Activated T-helper 1 cell treated with anti-CD3 and anti-CD28 coated beads, Interleukin-12 subunit alpha, Interleukin-12 subunit beta, Interleukin-2, Interleukin-4 antibody, amounts not matched to agents 30 ng/mL and 10 ng/mL and 1 ng/mL, durations not matched to agents 14 hours and 24 hours and 36 hours (primary cell): ENCODE data around the gene DOCK9. TPM values are rescaled to one million over a fixed set of nuclear protein-coding genes. Genes with fewer than 3 reads are reported as not detected.

Source experiments
- DNase-seq: peaks from one replicate; pipeline ENCODE4 v3.0.0; 2021; ENCODE audit warnings: low spot score
- H3K27ac Mint-ChIP-seq: one replicate; pipeline ENCODE4 v1.8.0; 2021; ENCODE audit warnings: mild to moderate bottlenecking, mixed read lengths
- H3K27me3 Mint-ChIP-seq: one replicate; pipeline ENCODE4 v1.8.0; 2022; ENCODE audit warnings: mild to moderate bottlenecking, moderate library complexity, mixed read lengths; ENCODE audit not compliant: insufficient read depth
- H3K36me3 Mint-ChIP-seq: one replicate; pipeline ENCODE4 v1.8.0; 2021; ENCODE audit warnings: low read depth, mixed read lengths
- H3K4me1 Mint-ChIP-seq: one replicate; pipeline ENCODE4 v1.8.0; 2021; ENCODE audit warnings: low read depth, mixed read lengths
- H3K4me3 Mint-ChIP-seq: one replicate; pipeline ENCODE4 v1.8.0; 2021; ENCODE audit warnings: mild to moderate bottlenecking, moderate library complexity, mixed read lengths
- H3K9me3 Mint-ChIP-seq: one replicate; pipeline ENCODE4 v1.8.0; 2021; ENCODE audit warnings: mixed read lengths
- intact Hi-C: fragments of 100-400 bp; cut with micrococcal nuclease; formaldehyde crosslinking; loops from one replicate; pipeline ENCODE4 v1.15.1; 2024
- total RNA-seq: library from RNA; stranded (reverse); gene quantifications from 2 replicates; pipeline ENCODE4 v1.2.3, GENCODE V29; 2022

The DOCK9 gene
- total RNA-seq, 1 donor from 2014 or later = 36.0 TPM

DNA sequence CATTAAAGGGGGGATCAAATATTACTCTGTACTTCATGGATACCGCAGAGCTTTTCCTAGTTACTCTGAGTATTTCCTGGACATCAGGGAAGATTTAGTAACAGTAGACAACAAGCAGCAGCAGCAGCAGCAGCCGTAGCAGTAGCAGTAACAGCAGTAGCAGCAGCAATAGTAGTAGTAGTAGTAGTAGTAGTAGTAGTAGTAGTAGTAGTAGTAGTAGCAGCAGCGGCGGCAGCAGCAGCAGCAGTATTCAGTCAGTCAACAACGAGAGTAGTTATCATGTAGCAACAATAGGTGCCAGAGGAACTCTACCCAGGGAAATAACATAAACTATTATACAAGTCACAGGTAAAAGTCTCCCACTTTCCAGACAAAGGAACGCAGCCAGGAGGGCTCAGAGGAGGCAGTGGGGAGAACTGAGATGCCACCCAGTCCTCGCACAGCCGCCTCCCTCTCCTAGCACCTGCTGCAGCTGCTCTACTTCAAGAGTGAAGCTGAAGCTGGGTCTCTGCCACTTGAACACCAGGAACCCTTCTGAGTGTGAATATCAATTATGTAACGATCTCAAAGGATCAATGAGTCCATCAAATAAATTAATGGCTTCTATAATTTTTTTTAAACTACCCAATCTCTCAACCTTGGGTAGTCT, 1.3 kb upstream of the DOCK9 start:
- DNase-seq = no peak
- Mint-ChIP-seq H3K4me1 (peaks cover 53% of the 10 kb centered on the region), H3K27me3 (no peaks in the 10 kb centered on the region), H3K36me3 (peaks cover 2% of the 10 kb centered on the region), H3K9me3 (no peaks in the 10 kb centered on the region), H3K4me3 (no peak overlapping the region), H3K27ac (no peak overlapping the region)
- intact Hi-C loops = no loop called here

DNA sequence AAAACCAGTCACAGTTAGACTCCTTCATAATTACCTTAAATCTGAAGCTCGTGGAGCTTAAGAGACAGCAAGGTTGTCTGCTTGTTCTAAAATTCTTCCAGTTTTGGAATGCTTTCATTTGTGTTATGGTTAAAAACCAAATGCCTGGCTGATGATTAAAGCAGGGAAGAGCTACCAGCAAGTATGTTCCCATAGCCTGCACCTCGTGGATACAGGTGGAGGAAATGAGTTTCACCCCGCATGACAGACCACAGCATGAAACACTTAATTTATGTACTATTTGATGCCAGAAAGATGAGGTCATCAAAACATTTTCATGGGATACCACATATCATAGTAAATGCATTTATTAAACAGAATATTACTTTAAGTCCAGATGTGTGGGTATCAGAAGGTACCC, 416 bp upstream of the DOCK9 start:
- Mint-ChIP-seq H3K9me3 (no peaks in the 10 kb centered on the region), H3K4me1 (peaks cover 53% of the 10 kb centered on the region), H3K27me3 (no peaks in the 10 kb centered on the region), H3K36me3 (peaks cover 2% of the 10 kb centered on the region), H3K4me3 (no peak overlapping the region), H3K27ac (no peak overlapping the region)
- no peak for DNase-seq
- intact Hi-C loops = no loop called here

DNA sequence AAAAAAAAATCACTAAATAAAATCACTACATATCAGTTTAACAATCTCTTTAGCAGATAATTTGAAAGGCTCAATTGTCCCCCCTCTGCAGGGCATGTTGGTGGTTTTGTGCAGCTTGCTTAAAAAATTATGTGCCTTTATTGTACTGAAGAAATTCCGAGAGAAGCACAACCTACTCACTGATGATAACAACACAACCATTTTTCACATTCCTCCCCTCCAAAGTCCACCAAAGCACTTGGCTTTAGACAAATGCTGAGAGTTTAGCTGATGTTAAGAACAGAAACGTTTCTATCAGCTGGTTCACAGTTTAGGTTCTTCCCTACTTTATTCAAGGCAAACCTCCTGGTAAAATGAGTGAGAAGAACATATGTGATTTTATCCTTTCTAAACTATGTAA, 923 bp downstream of the DOCK9 start:
- no peak overlapping the region for H3K4me3 Mint-ChIP-seq
- intact Hi-C loops = no loop called here
- H3K9me3 Mint-ChIP-seq = no peaks in the 10 kb centered on the region
- peaks cover 2% of the 10 kb centered on the region for H3K36me3 Mint-ChIP-seq
- no peak overlapping the region for H3K27ac Mint-ChIP-seq
- H3K27me3 Mint-ChIP-seq = no peaks in the 10 kb centered on the region
- no peak for DNase-seq
- peaks cover 39% of the 10 kb centered on the region for H3K4me1 Mint-ChIP-seq

DNA sequence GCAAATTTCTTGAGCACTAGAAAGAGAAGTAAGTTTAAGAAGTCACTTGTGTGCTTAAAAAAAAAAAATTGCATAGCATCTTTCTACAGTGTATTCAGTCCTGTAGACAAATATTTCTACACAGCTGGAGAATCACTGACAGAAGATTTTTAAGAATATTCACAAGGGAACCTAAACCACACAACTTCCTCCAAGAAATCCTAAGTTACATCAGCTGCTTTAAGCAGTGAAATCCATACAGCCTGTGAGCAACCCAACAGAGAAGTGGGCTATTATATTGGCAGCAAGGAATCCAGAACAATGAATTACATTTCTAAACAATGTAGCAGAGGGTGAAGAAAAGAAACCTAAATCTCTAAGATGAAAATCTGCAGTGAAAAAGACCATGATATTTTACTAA, 1.5 kb downstream of the DOCK9 start:
- no peaks in the 10 kb centered on the region for H3K27me3 Mint-ChIP-seq
- DNase-seq = no peak
- no peak overlapping the region for H3K27ac Mint-ChIP-seq
- intact Hi-C loops = no loop called here
- peaks cover 33% of the 10 kb centered on the region for H3K4me1 Mint-ChIP-seq
- H3K9me3 Mint-ChIP-seq = no peaks in the 10 kb centered on the region
- no peaks in the 10 kb centered on the region for H3K36me3 Mint-ChIP-seq
- no peak overlapping the region for H3K4me3 Mint-ChIP-seq

DNA sequence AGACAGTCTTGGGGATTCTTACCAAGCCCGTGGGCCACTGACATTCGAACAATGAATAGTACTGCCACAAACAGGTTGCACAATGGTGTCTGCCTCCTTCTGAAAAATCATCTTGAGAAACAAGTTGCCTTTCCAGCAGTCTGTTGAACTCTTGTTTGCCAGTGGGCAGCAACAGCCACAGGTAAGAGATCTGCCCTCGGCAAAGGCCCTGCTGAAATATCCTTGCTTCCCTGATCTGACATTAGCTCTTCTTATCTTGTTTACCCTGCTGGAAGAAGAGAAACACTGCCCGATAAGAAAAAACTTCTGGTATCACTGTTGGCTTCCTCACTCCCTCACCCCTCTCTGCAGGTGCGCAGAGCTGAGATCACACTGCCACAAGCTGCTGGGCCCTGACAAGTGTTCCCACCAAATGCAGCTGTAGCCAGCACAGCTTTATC, 2.0 kb downstream of the DOCK9 start:
- no peaks in the 10 kb centered on the region for H3K9me3 Mint-ChIP-seq
- H3K27ac Mint-ChIP-seq = no peak overlapping the region
- H3K4me3 Mint-ChIP-seq = no peak overlapping the region
- no peaks in the 10 kb centered on the region for H3K36me3 Mint-ChIP-seq
- H3K4me1 Mint-ChIP-seq = peaks cover 33% of the 10 kb centered on the region
- intact Hi-C loops = no loop called here
- H3K27me3 Mint-ChIP-seq = no peaks in the 10 kb centered on the region
- no peak for DNase-seq

DNA sequence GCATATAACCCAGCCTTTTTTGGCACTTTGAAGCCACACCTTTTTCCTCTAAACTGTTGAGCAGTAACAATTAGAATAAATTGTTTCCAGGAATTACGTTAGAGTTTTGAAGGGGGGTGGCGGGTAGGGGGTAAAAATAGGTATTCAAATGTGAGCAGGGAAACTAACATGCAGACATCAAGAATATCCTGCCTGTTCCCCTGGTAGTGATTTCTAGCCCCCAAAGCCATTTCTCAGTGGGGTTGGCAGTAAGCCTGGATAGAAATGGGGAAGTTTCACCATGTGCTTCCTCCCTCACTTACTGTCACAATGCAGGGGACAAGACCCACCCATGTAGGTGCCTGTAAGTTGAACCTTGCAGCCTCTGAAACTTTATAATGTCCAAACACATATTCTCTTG, 3.8 kb downstream of the DOCK9 start:
- no peak for DNase-seq
- no peak overlapping the region for H3K4me3 Mint-ChIP-seq
- H3K27me3 Mint-ChIP-seq = no peaks in the 10 kb centered on the region
- H3K4me1 Mint-ChIP-seq = peaks cover 32% of the 10 kb centered on the region
- no peak overlapping the region for H3K27ac Mint-ChIP-seq
- intact Hi-C loops = no loop called here
- peaks cover 2% of the 10 kb centered on the region for H3K36me3 Mint-ChIP-seq
- no peaks in the 10 kb centered on the region for H3K9me3 Mint-ChIP-seq

DNA sequence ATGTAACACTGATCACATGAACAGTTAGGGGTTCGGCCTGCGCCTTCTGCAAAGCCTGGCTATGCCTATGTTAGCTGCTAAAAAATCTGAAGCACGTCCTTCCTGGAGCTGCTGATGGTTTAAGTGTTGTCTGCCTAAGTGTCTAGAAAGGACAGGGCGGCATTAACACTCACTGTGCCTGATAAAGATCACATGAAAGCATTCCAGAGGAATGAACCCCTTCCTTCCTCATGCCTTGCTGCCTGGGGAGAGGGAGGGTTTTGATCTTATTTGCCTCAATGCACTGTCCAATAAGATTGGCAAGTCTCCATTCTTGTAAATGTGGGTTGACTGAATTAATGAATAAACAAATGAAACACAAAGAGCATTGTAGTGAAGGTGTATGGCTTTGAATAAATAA, 5.2 kb downstream of the DOCK9 start:
- H3K27ac Mint-ChIP-seq = no peak overlapping the region
- peaks cover 5% of the 10 kb centered on the region for H3K36me3 Mint-ChIP-seq
- no peaks in the 10 kb centered on the region for H3K27me3 Mint-ChIP-seq
- H3K4me1 Mint-ChIP-seq = peaks cover 37% of the 10 kb centered on the region
- H3K9me3 Mint-ChIP-seq = no peaks in the 10 kb centered on the region
- intact Hi-C loops = no loop called here
- no peak for DNase-seq
- no peak overlapping the region for H3K4me3 Mint-ChIP-seq

- H3K36me3 Mint-ChIP-seq = peaks cover 5% of the 10 kb centered on the region
- no peaks in the 10 kb centered on the region for H3K9me3 Mint-ChIP-seq
- H3K4me1 Mint-ChIP-seq = peaks cover 32% of the 10 kb centered on the region
- no peaks in the 10 kb centered on the region for H3K27me3 Mint-ChIP-seq
- no peak overlapping the region for H3K27ac Mint-ChIP-seq
- intact Hi-C loops = no loop called here
- no peak for DNase-seq
- no peak overlapping the region for H3K4me3 Mint-ChIP-seq
Observed at GRCh38 chr13:98972059-98972458, 5.8 kb downstream of the DOCK9 start.

GRCh38 chr13:98970330-98970729, 7.5 kb downstream of the DOCK9 start:
- no peak overlapping the region for H3K27ac Mint-ChIP-seq
- no peak overlapping the region for H3K4me3 Mint-ChIP-seq
- H3K4me1 Mint-ChIP-seq = peaks cover 17% of the 10 kb centered on the region
- no peaks in the 10 kb centered on the region for H3K9me3 Mint-ChIP-seq
- H3K36me3 Mint-ChIP-seq = peaks cover 5% of the 10 kb centered on the region
- no peak for DNase-seq
- H3K27me3 Mint-ChIP-seq = no peaks in the 10 kb centered on the region
- intact Hi-C loops = no loop called here

- peaks cover 12% of the 10 kb centered on the region for H3K4me1 Mint-ChIP-seq
- intact Hi-C loops = no loop called here
- H3K36me3 Mint-ChIP-seq = peaks cover 10% of the 10 kb centered on the region
- no peak for DNase-seq
- H3K9me3 Mint-ChIP-seq = no peaks in the 10 kb centered on the region
- no peaks in the 10 kb centered on the region for H3K27me3 Mint-ChIP-seq
- H3K27ac Mint-ChIP-seq = no peak overlapping the region
- no peak overlapping the region for H3K4me3 Mint-ChIP-seq
Observed at GRCh38 chr13:98967491-98967890, 10.4 kb downstream of the DOCK9 start.

GRCh38 chr13:98966019-98966418, 11.8 kb downstream of the DOCK9 start:
- Mint-ChIP-seq H3K9me3 (no peaks in the 10 kb centered on the region), H3K27me3 (no peaks in the 10 kb centered on the region), H3K4me1 (peaks cover 12% of the 10 kb centered on the region), H3K36me3 (peaks cover 10% of the 10 kb centered on the region), H3K27ac (no peak overlapping the region), H3K4me3 (no peak overlapping the region)
- no peak for DNase-seq
- intact Hi-C loops = no loop called here

- Mint-ChIP-seq H3K9me3 (no peaks in the 10 kb centered on the region), H3K4me3 (no peak overlapping the region), H3K27ac (no peak overlapping the region), H3K27me3 (no peaks in the 10 kb centered on the region), H3K4me1 (peaks cover 12% of the 10 kb centered on the region), H3K36me3 (peaks cover 10% of the 10 kb centered on the region)
- no peak for DNase-seq
- intact Hi-C loops = no loop called here
Observed at GRCh38 chr13:98965325-98965724, 12.5 kb downstream of the DOCK9 start.

DNA sequence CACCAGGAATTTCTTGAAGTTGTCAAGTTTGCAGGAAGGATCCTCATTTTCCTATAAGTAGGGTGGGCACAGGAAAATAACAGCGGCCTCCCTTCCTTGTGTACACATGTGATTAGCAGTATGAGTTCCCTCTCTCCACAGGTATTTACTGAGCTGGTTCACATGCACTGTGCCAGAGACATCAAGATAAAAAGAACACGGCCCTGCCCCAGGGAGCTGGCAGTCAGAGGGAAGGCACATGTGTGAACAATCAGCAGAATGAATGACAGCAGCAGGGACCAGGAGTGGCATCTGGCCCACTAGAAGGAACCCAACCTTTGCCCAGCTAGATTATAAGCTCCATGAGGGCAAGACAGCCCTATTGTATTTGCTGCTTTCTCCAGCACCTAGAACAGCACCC, 13.9 kb downstream of the DOCK9 start:
- Mint-ChIP-seq H3K27me3 (no peaks in the 10 kb centered on the region), H3K4me1 (peaks cover 3% of the 10 kb centered on the region), H3K4me3 (no peak overlapping the region), H3K36me3 (peaks cover 14% of the 10 kb centered on the region), H3K9me3 (no peaks in the 10 kb centered on the region), H3K27ac (peak overlapping the region; percentile 40)
- intact Hi-C loops = no loop called here
- no peak for DNase-seq
